T-helper 1 cell treated with Interleukin-12 subunit alpha and Interleukin-12 subunit beta and Interleukin-4 antibody, amounts not matched to agents 30 ng/mL and 1 ng/mL, for 36 hours (primary cell): ENCODE results near the gene SHROOM1. TPM values are rescaled to one million over a fixed set of nuclear protein-coding genes. Genes with fewer than 3 reads are reported as not detected.
"Not testable (repeated sequence)": the region's sequence is repeated elsewhere in the genome, so short reads cannot be mapped to it uniquely, and the experiment has no call there.

Experiments
- intact Hi-C: fragments of 100-400 bp; cut with micrococcal nuclease; formaldehyde crosslinking; loops from one replicate; pipeline ENCODE4 v1.15.1; 2024
- total RNA-seq: library from RNA; stranded (reverse); gene quantifications from 2 replicates; pipeline ENCODE4 v1.2.3, GENCODE V29; 2022

The SHROOM1 gene
- total RNA-seq, 1 donor from 2014 or later, result 4.2 TPM

- intact Hi-C loops, result no loop called here
These were observed 21.6 kb downstream of the SHROOM1 start for GRCh38 chr5:132808866-132809265.

- intact Hi-C loops, result no loop called here
These were observed 22.0 kb downstream of the SHROOM1 start for GRCh38 chr5:132808448-132808847.

- intact Hi-C loops, result no loop called here
These were observed 23.1 kb downstream of the SHROOM1 start for GRCh38 chr5:132807163-132807838.

GRCh38 chr5:132806804-132807162, 23.7 kb downstream of the SHROOM1 start:
- intact Hi-C loops, result not testable (repeated sequence)

- intact Hi-C loops, result not testable (repeated sequence)
These were observed 24.6 kb downstream of the SHROOM1 start for GRCh38 chr5:132805872-132806271.

GRCh38 chr5:132804219-132804618, 26.2 kb downstream of the SHROOM1 start:
- intact Hi-C loops, result not testable (repeated sequence)

- intact Hi-C loops, result not testable (repeated sequence)
These were observed 27.8 kb downstream of the SHROOM1 start for GRCh38 chr5:132802685-132803066.

- intact Hi-C loops, result no loop called here
These were observed 28.3 kb downstream of the SHROOM1 start for GRCh38 chr5:132802044-132802684.

- intact Hi-C loops, result no loop called here
These were observed 29.9 kb downstream of the SHROOM1 start for GRCh38 chr5:132800545-132800944.

- intact Hi-C loops, result no loop called here
These were observed 31.1 kb downstream of the SHROOM1 start for GRCh38 chr5:132799392-132799791.

- intact Hi-C loops, result no loop called here
These were observed 32.8 kb downstream of the SHROOM1 start for GRCh38 chr5:132797651-132798050.

GRCh38 chr5:132791026-132791425, 39.4 kb downstream of the SHROOM1 start:
- intact Hi-C loops, result no loop called here

GRCh38 chr5:132790201-132790865, 40.1 kb downstream of the SHROOM1 start:
- intact Hi-C loops, result no loop called here

- intact Hi-C loops, result no loop called here
These were observed 41.2 kb downstream of the SHROOM1 start for GRCh38 chr5:132788990-132789886.

- intact Hi-C loops, result no loop called here
These were observed 41.9 kb downstream of the SHROOM1 start for GRCh38 chr5:132788508-132788907.

GRCh38 chr5:132787076-132787475, 43.4 kb downstream of the SHROOM1 start:
- intact Hi-C loops, result no loop called here

- intact Hi-C loops, result no loop called here
These were observed 44.6 kb downstream of the SHROOM1 start for GRCh38 chr5:132785864-132786263.

GRCh38 chr5:132785365-132785764, 45.1 kb downstream of the SHROOM1 start:
- intact Hi-C loops, result no loop called here

GRCh38 chr5:132782101-132782500, 48.3 kb downstream of the SHROOM1 start:
- intact Hi-C loops, result no loop called here

- intact Hi-C loops, result no loop called here
These were observed 49.4 kb downstream of the SHROOM1 start for GRCh38 chr5:132781029-132781428.

GRCh38 chr5:132780577-132780976, 49.9 kb downstream of the SHROOM1 start:
- intact Hi-C loops, result no loop called here
